HCT116 (cell line): ENCODE results near the gene EFR3B. TPM values are rescaled to one million over a fixed set of nuclear protein-coding genes. Genes with fewer than 3 reads are reported as not detected.

Experiments used
- ATAC-seq: fragments of 200-7000 bp; cut with Tn5 transposase; 2 replicates; pipeline ENCODE4 v1.9.1; 2020; ENCODE audit warnings: mild to moderate bottlenecking, moderate library complexity
- BruUV-seq: library from RNA; stranded (reverse); fragments of 400-500 nt; replicated peaks from 2 replicates; lab custom pipeline; 2021; lab: Mats Ljungman, UMichigan
- CTCF ChIA-PET: fragments of 300-600 bp; sonication (Branson Sonifier 250); formaldehyde crosslinking; loops from one replicate; lab custom pipeline; 2021; ENCODE audit warnings: antibody characterized with exemption; lab: Charles Lee
- POLR2A ChIA-PET: fragments of 300-600, 350-600 bp; sonication (Branson Sonifier 250); formaldehyde crosslinking; loops from one replicate; lab custom pipeline; 2021; ENCODE audit warnings: antibody characterized with exemption; lab: Charles Lee
- RAD21 ChIA-PET, 2 experiments: fragments of 300-600 bp; sonication (Branson Sonifier 250); formaldehyde crosslinking; loops; one replicate each; lab custom pipeline; 2023; ENCODE audit warnings: low total read pairs in 2 of 2; ENCODE audit not compliant: uncharacterized antibody in 2 of 2, unreplicated experiment in 2 of 2, low non-redundant PET in 1 of 2; lab: Charles Lee
- DNase-seq: peaks from one replicate; pipeline ENCODE4 v3.0.0-alpha.2; 2010; ENCODE audit warnings: low read depth, low spot score
- H2AFZ ChIP-seq: fragments of 200-600 bp; shearing (Covaris generic), sonication (generic); 2 replicates; pipeline ENCODE4 v1.6.1; 2017; ENCODE audit warnings: low read depth, mixed run types, mixed read lengths, antibody characterized with exemption, low read length; ENCODE audit not compliant: poor library complexity, severe bottlenecking
- H3K27ac ChIP-seq: 2 replicates; pipeline ENCODE4 v1.5.1; 2012; ENCODE audit warnings: low read depth, low read length
- H3K27me3 ChIP-seq: fragments of 200-600 bp; sonication (generic); 2 replicates; pipeline ENCODE4 v1.6.1; 2016; ENCODE audit warnings: mixed run types, low read length, mixed read lengths; ENCODE audit not compliant: insufficient read depth
- H3K36me3 ChIP-seq, 2 experiments: fragments of 200-500 bp in 1 of 2; fragments of 200-600 bp in 1 of 2; sonication (Bioruptor generic) in 1 of 2; sonication (generic) in 1 of 2; 2 replicates each; pipeline versions ENCODE4 v1.5.1 to v1.6.1; 2014 to 2016; ENCODE audit warnings: low read length in 2 of 2, inconsistent platforms in 1 of 2, mixed read lengths in 1 of 2, mixed run types in 1 of 2; ENCODE audit not compliant: insufficient read depth in 2 of 2, control insufficient read depth in 1 of 2
- H3K4me1 ChIP-seq, 2 experiments: fragments of 200-600 bp in 1 of 2; sonication (generic) in 1 of 2; 2 replicates each; pipeline versions ENCODE4 v1.5.1 to v1.6.1; 2012 to 2017; ENCODE audit warnings: low read length in 2 of 2, inconsistent platforms in 1 of 2, mild to moderate bottlenecking in 1 of 2, mixed read lengths in 1 of 2, mixed run types in 1 of 2, moderate library complexity in 1 of 2; ENCODE audit not compliant: insufficient read depth in 2 of 2, control insufficient read depth in 1 of 2
- H3K4me2 ChIP-seq: fragments of 200-600 bp; sonication (generic); 2 replicates; pipeline ENCODE4 v1.6.1; 2017; ENCODE audit warnings: mixed run types, low read length, mixed read lengths
- H3K4me3 ChIP-seq, 2 experiments: fragments of 200-600 bp in 1 of 2; sonication (generic) in 1 of 2; replicated peaks in 1 of 2; 2 replicates each; pipeline ENCODE4 v1.5.1; 2011 to 2016; ENCODE audit warnings: low read length in 2 of 2, control low read depth in 1 of 2, low read depth in 1 of 2, mild to moderate bottlenecking in 1 of 2, mixed read lengths in 1 of 2, mixed run types in 1 of 2
- H3K79me2 ChIP-seq: fragments of 200-600 bp; sonication (generic); 2 replicates; pipeline ENCODE4 v1.6.1; 2017; ENCODE audit warnings: mild to moderate bottlenecking, mixed run types, low read length, moderate library complexity, mixed read lengths; ENCODE audit not compliant: insufficient read depth
- H3K9ac ChIP-seq: fragments of 200-600 bp; sonication (generic); 2 replicates; pipeline ENCODE4 v1.6.1; 2016; ENCODE audit warnings: low read length, mixed read lengths
- H3K9me2 ChIP-seq: fragments of 200-600 bp; sonication (generic), shearing (Covaris generic); 2 replicates; pipeline ENCODE4 v1.6.1; 2017; ENCODE audit warnings: mixed run types, mild to moderate bottlenecking, moderate library complexity; ENCODE audit not compliant: insufficient read depth
- H3K9me3 ChIP-seq, 2 experiments: fragments of 200-500 bp in 1 of 2; fragments of 200-600 bp in 1 of 2; sonication (Bioruptor generic) in 1 of 2; sonication (generic) in 1 of 2; 2 replicates each; pipeline ENCODE4 v1.6.1; 2014 to 2017; ENCODE audit warnings: low read length in 2 of 2, mixed read lengths in 2 of 2, inconsistent platforms in 1 of 2, low read depth in 1 of 2, mild to moderate bottlenecking in 1 of 2, mixed run types in 1 of 2, moderate library complexity in 1 of 2; ENCODE audit not compliant: control insufficient read depth in 1 of 2, insufficient read depth in 1 of 2
- H4K20me1 ChIP-seq: fragments of 200-600 bp; sonication (generic), shearing (Covaris generic); 2 replicates; pipeline ENCODE4 v1.6.1; 2017; ENCODE audit warnings: mixed run types, mild to moderate bottlenecking, moderate library complexity; ENCODE audit not compliant: insufficient read depth
- ATF3 ChIP-seq: IDR thresholded peaks from 2 replicates; pipeline ENCODE4 v1.6.1; 2012
- CBX3 ChIP-seq: IDR thresholded peaks from 2 replicates; pipeline ENCODE4 v1.6.1; 2012; ENCODE audit warnings: low read depth
- CEBPB ChIP-seq: IDR thresholded peaks from 2 replicates; pipeline ENCODE4 v1.6.1; 2012; ENCODE audit warnings: low read depth
- CTCF ChIP-seq, 3 experiments: fragments of 200-600 bp in 1 of 3; sonication (generic) in 1 of 3; IDR thresholded peaks in 2 of 3; conservative IDR thresholded peaks in 1 of 3; 2 replicates each; pipeline ENCODE4 v1.5.1; 2012 to 2017; ENCODE audit warnings: low read depth in 2 of 3, low read length in 2 of 3, antibody characterized with exemption in 1 of 3, borderline replicate concordance in 1 of 3, control low read depth in 1 of 3, mild to moderate bottlenecking in 1 of 3, mixed read lengths in 1 of 3, mixed run types in 1 of 3, moderate library complexity in 1 of 3; ENCODE audit not compliant: insufficient read depth in 1 of 3
- ELF1 ChIP-seq: IDR thresholded peaks from 2 replicates; pipeline ENCODE4 v1.6.1; 2012; ENCODE audit warnings: low read depth, borderline replicate concordance
- EZH2 ChIP-seq: fragments of 200-600 bp; sonication (generic); IDR thresholded peaks from 2 replicates; pipeline ENCODE4 v1.6.1; 2017; ENCODE audit warnings: antibody characterized with exemption, mixed run types
- EZH2phosphoT487 ChIP-seq: fragments of 200-600 bp; IDR thresholded peaks from 2 replicates; pipeline ENCODE4 v1.6.1; 2018; ENCODE audit warnings: antibody characterized with exemption, borderline replicate concordance
- JUND ChIP-seq: IDR thresholded peaks from 2 replicates; pipeline ENCODE4 v1.6.1; 2012
- POLR2A ChIP-seq: IDR thresholded peaks from 2 replicates; pipeline ENCODE4 v1.7.0; 2011; ENCODE audit warnings: borderline replicate concordance; ENCODE audit not compliant: insufficient read depth, insufficient read length; ENCODE audit errors: extremely low read depth
- POLR2AphosphoS5 ChIP-seq: IDR thresholded peaks from 2 replicates; pipeline ENCODE4 v1.6.1; 2011; ENCODE audit warnings: mild to moderate bottlenecking, low read depth, low read length, moderate library complexity
- RAD21 ChIP-seq: IDR thresholded peaks from 2 replicates; pipeline ENCODE4 v1.6.1; 2012; ENCODE audit warnings: low read depth, mild to moderate bottlenecking
- REST ChIP-seq: IDR thresholded peaks from 2 replicates; pipeline ENCODE4 v1.6.1; 2012; ENCODE audit warnings: low read depth
- SIN3A ChIP-seq: IDR thresholded peaks from 2 replicates; pipeline ENCODE4 v1.6.1; 2012; ENCODE audit warnings: low read depth
- SP1 ChIP-seq: IDR thresholded peaks from 2 replicates; pipeline ENCODE4 v1.6.1; 2012; ENCODE audit warnings: low read depth
- SRF ChIP-seq: IDR thresholded peaks from 2 replicates; pipeline ENCODE4 v1.6.1; 2012; ENCODE audit warnings: low read depth
- TCF7L2 ChIP-seq: IDR thresholded peaks from 2 replicates; pipeline ENCODE4 v1.7.0; 2011; ENCODE audit warnings: borderline replicate concordance, inconsistent platforms; ENCODE audit not compliant: insufficient read depth, insufficient read length; ENCODE audit errors: extremely low read depth
- YY1 ChIP-seq: IDR thresholded peaks from 2 replicates; pipeline ENCODE4 v1.6.1; 2011; ENCODE audit warnings: low read length, low read depth, moderate library complexity, mild to moderate bottlenecking; ENCODE audit not compliant: insufficient replicate concordance; ENCODE audit errors: extremely low read depth
- ZFX ChIP-seq: fragments of 450-650 bp; IDR thresholded peaks from 2 replicates; pipeline ENCODE4 v1.6.1; 2017
- ZNF274 ChIP-seq: fragments of 200-500 bp; sonication (Bioruptor generic); IDR thresholded peaks from 2 replicates; pipeline ENCODE4 v1.6.1; 2014; ENCODE audit warnings: mild to moderate bottlenecking, low read depth, low read length, inconsistent platforms
- intact Hi-C: fragments of 100-400 bp; cut with micrococcal nuclease; formaldehyde crosslinking; loops from 2 replicates; pipeline ENCODE4 v1.10.0; 2022
- total RNA-seq: library from RNA; stranded (reverse); gene quantifications from one replicate; pipeline ENCODE4 v1.2.1, GENCODE V29; 2021; ENCODE audit not compliant: unreplicated experiment
- TF ChIP-seq, protein P1 (sequence below): IDR thresholded peaks from 2 replicates; pipeline ENCODE4 v1.6.1; 2011; ENCODE audit warnings: mild to moderate bottlenecking, low read length, moderate library complexity; ENCODE audit not compliant: insufficient replicate concordance; ENCODE audit errors: extremely low read depth

EFR3B gene
- total RNA-seq, 1 experiment from 2014 or later, result 0.96 TPM

DNA sequence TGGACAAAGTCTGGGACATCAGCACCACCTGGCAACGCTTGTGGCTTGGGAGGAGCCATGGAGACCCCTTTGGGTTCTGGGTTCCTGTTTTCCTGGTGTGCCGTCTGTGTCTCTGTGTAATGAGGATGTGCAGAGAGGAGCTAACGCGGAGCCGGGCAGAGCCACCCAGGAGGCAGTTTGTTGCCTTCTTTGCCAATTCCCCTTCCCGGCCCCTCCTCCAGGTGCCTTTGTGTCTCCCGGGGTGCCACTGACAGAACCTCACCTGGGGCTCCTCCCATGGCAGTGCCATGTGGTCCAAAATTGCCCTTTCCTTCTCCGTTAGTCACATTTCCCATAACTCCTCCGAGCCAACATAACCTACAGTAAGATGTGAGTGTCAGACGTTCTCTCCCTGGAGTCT is 113.5 kb downstream of the EFR3B start:
- Histone ChIP-seq H3K9ac (no peak overlapping the region), H3K4me1 (no peaks in the 10 kb centered on the region), H3K9me3 (no peaks in the 10 kb centered on the region), H3K27me3 (peaks cover 4% of the 10 kb centered on the region; the same call in 1 of the 2 replicates), H4K20me1 (no peaks in the 10 kb centered on the region), H3K36me3 (no peaks in the 10 kb centered on the region), H2AFZ (no peak overlapping the region), H3K27ac (no peak overlapping the region), H3K9me2 (no peaks in the 10 kb centered on the region), H3K4me2 (no peak overlapping the region), H3K4me3 (no peak overlapping the region), H3K79me2 (no peaks in the 10 kb centered on the region)
- CTCF ChIA-PET, result interaction anchor here (0.6 kb wide), 1 partner anchor 39 kb away, joined by 3 read pairs; no protein-coding TSS in a partner anchor
- TF ChIP-seq ZNF274, result no peak
- no peak for TF ChIP-seq ATF3
- no peak for TF ChIP-seq CEBPB
- no peak for TF ChIP-seq SRF
- no peak for TF ChIP-seq ELF1
- no peak for TF ChIP-seq TCF7L2
- TF ChIP-seq EZH2phosphoT487, result no peak
- no peak for TF ChIP-seq JUND
- no peak for TF ChIP-seq RAD21
- TF ChIP-seq REST, result no peak
- no peak for TF ChIP-seq SIN3A
- no peak for TF ChIP-seq CTCF (IDR thresholded peaks at IDR 0.05 in 2 of 3, conservative IDR thresholded peaks at IDR 0.05 in 1 of 3; ENCODE audit: borderline replicate concordance in 1 of 3, insufficient read depth in 1 of 3, low read depth in 2 of 3, low read length in 2 of 3)
- TF ChIP-seq POLR2A, result no peak
- no peak for TF ChIP-seq POLR2AphosphoS5
- TF ChIP-seq EZH2, result no peak
- TF ChIP-seq YY1, result no peak
- TF ChIP-seq SP1, result no peak
- no peak for TF ChIP-seq CBX3
- TF ChIP-seq, protein P1, sequence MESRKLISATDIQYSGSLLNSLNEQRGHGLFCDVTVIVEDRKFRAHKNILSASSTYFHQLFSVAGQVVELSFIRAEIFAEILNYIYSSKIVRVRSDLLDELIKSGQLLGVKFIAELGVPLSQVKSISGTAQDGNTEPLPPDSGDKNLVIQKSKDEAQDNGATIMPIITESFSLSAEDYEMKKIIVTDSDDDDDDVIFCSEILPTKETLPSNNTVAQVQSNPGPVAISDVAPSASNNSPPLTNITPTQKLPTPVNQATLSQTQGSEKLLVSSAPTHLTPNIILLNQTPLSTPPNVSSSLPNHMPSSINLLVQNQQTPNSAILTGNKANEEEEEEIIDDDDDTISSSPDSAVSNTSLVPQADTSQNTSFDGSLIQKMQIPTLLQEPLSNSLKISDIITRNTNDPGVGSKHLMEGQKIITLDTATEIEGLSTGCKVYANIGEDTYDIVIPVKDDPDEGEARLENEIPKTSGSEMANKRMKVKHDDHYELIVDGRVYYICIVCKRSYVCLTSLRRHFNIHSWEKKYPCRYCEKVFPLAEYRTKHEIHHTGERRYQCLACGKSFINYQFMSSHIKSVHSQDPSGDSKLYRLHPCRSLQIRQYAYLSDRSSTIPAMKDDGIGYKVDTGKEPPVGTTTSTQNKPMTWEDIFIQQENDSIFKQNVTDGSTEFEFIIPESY, result no peak
- TF ChIP-seq ZFX, result no peak
- POLR2A ChIA-PET, result no interaction called here
- RAD21 ChIA-PET, result no interaction called here
- ATAC-seq (no peak), DNase-seq (no peak)
- intact Hi-C loops, result no loop called here
- no TSS peak for BruUV-seq
